WTC11 (cell line): ENCODE data around the gene C11orf54.

Experiments
- ATF3 ChIP-seq: sonication (generic); formaldehyde crosslinking; conservative IDR thresholded peaks from 2 replicates; pipeline ENCODE4 v1.8.1; 2022; ENCODE audit warnings: mild to moderate bottlenecking, missing genetic modification reagents
- CBFB ChIP-seq: sonication (generic); formaldehyde crosslinking; IDR thresholded peaks from 2 replicates; pipeline ENCODE4 v1.8.1; 2022; ENCODE audit warnings: mild to moderate bottlenecking, low read depth, missing genetic modification reagents
- CREM ChIP-seq: sonication (generic); formaldehyde crosslinking; IDR thresholded peaks from 2 replicates; pipeline ENCODE4 v1.8.1; 2022; ENCODE audit warnings: mild to moderate bottlenecking, missing genetic modification reagents, moderate library complexity
- CTCF ChIP-seq: fragments of 200-600 bp; IDR thresholded peaks from 2 replicates; pipeline ENCODE4 v1.8.0; 2022; ENCODE audit warnings: antibody characterized with exemption
- HMGXB4 ChIP-seq: sonication (generic); formaldehyde crosslinking; IDR thresholded peaks from 2 replicates; pipeline ENCODE4 v1.8.1; 2023; ENCODE audit warnings: mild to moderate bottlenecking, moderate library complexity, missing genetic modification reagents
- MAX ChIP-seq: sonication (generic); formaldehyde crosslinking; IDR thresholded peaks from 2 replicates; pipeline ENCODE4 v1.8.0; 2022; ENCODE audit warnings: mild to moderate bottlenecking, missing genetic modification reagents
- MXD4 ChIP-seq: fragments of 250-450 bp; sonication (Bioruptor Pico); IDR thresholded peaks from 2 replicates; pipeline ENCODE4 v1.8.0; 2021; ENCODE audit warnings: mild to moderate bottlenecking, moderate library complexity, borderline replicate concordance
- NR3C1 ChIP-seq: sonication (generic); formaldehyde crosslinking; conservative IDR thresholded peaks from 2 replicates; pipeline ENCODE4 v1.8.1; 2023; ENCODE audit warnings: low read depth, mild to moderate bottlenecking, missing genetic modification reagents
- SP1 ChIP-seq: sonication (generic); formaldehyde crosslinking; conservative IDR thresholded peaks from 2 replicates; pipeline ENCODE4 v1.8.1; 2022; ENCODE audit warnings: missing genetic modification reagents
- USF2 ChIP-seq: sonication (generic); formaldehyde crosslinking; IDR thresholded peaks from 2 replicates; pipeline ENCODE4 v1.8.1; 2023; ENCODE audit warnings: mild to moderate bottlenecking, missing genetic modification reagents, moderate library complexity

- TF ChIP-seq CTCF (no peak), HMGXB4 (CRISPR knock-in tag) (no peak), MAX (CRISPR knock-in tag) (no peak), SP1 (CRISPR knock-in tag) (no peak), NR3C1 (CRISPR knock-in tag) (no peak), MXD4 (CRISPR knock-in tag) (no peak), CBFB (CRISPR knock-in tag) (no peak), CREM (CRISPR knock-in tag) (no peak), USF2 (CRISPR knock-in tag) (no peak), ATF3 (CRISPR knock-in tag) (no peak)
Observed at GRCh38 chr11:93730108-93731107, 11.1 kb upstream of the C11orf54 start.
